RKO (cell line): ENCODE measurements around the gene COQ5.
"Not testable (repeated sequence)": the region's sequence is repeated elsewhere in the genome, so short reads cannot be mapped to it uniquely, and the experiment has no call there.

Experiments
- DNase-seq: peaks from one replicate; pipeline ENCODE4 v3.0.0-alpha.2; 2016; ENCODE audit warnings: low spot score

COQ5 gene

GRCh38 chr12:120529641-120530417 lies 871 bp upstream of the COQ5 start:
- peak; percentile 84 for DNase-seq

DNA sequence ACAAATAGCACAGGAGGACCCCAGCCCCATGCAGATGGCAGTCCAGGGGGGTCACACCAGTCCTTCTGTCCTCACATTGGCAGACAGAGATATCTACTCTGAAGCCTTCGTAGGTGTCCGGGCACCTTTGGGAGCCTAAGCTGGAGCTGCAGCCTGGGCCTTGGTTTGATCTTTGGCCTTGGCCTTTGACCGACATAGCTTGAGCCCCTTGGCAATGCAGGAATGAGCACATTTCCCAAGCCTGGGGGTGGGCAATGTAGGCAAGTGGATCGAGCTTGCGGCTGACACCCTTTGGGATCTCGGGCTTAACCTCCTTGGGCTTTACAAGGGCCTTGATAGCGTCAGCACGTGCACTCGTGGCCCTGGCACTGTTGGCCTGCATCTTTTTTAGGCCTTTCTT lies 6.4 kb downstream of the COQ5 start:
- no peak for DNase-seq

DNA sequence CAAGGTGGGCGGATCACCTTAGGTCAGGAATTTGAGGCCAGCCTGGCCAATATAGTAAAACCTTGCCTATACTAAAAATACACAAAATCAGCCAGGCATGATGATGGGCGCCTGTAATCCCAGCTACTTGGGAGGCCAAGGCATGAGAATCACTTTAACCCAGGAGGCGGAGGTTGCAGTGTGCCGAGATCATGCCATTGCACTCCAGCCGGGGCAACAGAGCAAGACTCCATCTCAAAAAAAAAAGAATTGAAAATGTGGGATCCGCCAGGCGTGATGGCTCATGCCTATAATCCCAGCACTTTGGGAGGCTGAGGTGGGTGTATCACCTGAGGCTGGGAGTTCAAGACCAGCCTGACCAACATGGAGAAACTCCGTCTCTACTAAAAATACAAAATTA lies 9.6 kb downstream of the COQ5 start:
- not testable (repeated sequence) for DNase-seq

DNA sequence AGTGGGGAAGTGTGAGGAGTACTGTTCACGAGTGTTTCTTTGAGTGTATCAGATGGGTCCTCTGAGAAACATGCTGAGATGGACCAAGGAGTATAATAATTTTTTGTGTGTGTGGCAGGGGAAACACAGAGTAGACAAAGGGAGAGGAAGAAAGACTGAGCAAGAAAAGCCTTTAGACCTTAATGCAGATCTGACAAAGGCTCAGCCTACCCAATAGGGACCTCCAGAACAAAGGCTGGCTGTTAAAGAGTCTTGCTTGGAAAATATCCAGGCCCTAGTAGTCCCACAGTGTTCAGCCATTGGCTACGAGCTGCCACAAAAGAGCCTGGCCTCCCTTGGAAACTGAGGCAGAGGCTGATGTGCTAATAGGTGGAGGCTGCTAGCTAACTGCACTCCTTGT lies 13.5 kb downstream of the COQ5 start:
- DNase-seq: no peak

DNA sequence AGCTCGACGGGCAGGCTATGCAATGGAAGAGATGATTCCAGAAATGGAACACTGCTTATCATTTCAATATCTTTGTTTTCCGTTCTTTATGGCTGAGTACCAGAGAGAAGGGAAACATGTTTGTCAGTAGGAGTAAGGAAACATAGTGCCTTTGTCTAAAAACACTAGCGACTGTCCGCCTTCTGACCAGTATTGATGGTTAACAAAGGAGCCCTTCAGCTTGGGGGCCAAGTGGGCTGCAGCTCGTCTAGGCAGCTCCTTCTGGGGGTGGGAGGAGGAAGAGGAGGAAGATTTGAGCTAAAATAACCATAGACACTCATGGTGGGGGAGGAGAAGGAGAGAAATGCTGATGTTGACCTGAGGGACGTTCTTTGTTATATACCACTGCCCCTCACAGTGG lies 15.0 kb downstream of the COQ5 start:
- no peak for DNase-seq

GRCh38 chr12:120508537-120508936 lies 20.4 kb downstream of the COQ5 start:
- no peak for DNase-seq

- DNase-seq: no peak
Measured at GRCh38 chr12:120504587-120504986, 24.4 kb downstream of the COQ5 start.

- no peak for DNase-seq
Measured at GRCh38 chr12:120500581-120500980, 28.4 kb downstream of the COQ5 start.

DNA sequence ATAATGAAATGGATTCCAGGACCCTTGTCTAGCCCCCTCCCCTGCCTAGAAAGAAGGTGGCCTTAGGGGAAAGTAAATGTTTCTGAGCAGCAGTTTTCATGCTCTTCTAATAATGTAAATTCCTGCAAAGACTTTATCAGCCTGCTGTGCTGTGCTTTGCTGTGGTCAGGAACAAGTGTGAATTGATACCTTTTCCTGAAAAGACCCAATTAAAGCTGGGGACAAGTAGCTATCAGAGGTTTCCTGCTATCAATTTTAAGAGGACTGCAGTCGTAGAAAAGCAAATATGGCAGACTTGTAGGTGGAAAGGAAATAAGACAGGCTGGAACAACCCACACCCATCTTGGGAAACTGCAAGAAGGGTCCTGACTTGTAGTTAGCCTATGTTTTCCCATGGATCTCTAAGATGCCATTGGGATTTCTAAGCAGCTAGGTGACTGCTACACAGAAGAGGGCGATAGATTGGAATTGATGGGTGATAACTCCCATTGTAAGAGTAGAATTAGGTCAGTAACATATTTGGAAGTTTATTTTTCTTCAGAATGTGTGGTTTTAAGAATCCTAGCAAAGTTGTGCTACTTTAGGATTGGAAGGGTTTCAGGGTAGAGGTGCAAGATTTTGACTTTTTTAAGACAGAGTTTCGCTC lies 30.0 kb downstream of the COQ5 start:
- no peak for DNase-seq

GRCh38 chr12:120497524-120498150 lies 31.3 kb downstream of the COQ5 start:
- no peak for DNase-seq

DNA sequence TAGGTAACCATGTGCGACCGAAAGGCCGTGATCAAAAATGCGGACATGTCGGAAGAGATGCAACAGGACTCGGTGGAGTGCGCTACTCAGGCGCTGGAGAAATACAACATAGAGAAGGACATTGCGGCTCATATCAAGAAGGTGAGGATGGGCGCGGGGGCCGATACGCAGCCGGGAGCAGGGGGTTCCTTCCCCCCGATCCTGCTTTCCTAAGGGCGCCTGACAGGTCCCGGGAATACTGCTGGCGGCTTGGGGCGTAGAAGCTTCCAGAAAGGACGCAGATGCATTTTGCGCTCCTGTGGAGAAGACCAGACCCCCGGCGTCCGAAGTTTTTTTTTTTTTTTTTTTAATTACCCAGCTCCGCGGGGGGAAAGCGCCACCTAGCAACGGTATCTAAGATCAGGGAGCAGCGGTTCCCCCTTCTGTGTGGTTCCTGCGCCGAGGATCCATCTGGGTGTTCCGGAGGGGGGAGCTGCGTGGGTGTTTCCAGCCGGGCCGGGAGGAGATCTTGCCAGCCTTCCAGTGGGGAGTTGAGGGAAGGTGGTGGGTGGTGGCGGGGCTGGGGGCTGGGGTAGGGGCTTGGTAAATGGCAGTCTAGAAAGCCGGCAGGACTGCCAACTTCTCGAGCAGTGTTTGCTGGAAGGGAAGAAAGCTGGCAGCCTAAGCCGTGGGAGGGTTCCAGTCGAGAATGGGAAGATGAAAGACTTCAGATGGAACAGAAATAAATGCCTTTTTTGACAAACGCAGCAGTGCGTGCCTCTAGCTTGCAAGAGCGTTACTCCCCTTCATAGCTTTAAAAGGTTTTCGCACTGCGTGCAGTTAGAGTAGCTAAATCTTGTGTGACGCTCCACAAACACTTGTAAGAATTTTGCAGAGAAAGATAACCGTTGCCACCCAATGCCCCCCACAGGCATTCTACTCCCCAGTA lies 32.3 kb downstream of the COQ5 start:
- peak; percentile 72 for DNase-seq

GRCh38 chr12:120495731-120496412 lies 33.1 kb downstream of the COQ5 start, which contains the start of gene DYNLL1:
DYNLL1 (plus strand) TSS chr12:120496113; CDS start chr12:120496422, 309 bp downstream.
- DNase-seq: peak; percentile 95

- DNase-seq: no peak
Measured at GRCh38 chr12:120495186-120495730, 33.7 kb downstream of the COQ5 start.

DNA sequence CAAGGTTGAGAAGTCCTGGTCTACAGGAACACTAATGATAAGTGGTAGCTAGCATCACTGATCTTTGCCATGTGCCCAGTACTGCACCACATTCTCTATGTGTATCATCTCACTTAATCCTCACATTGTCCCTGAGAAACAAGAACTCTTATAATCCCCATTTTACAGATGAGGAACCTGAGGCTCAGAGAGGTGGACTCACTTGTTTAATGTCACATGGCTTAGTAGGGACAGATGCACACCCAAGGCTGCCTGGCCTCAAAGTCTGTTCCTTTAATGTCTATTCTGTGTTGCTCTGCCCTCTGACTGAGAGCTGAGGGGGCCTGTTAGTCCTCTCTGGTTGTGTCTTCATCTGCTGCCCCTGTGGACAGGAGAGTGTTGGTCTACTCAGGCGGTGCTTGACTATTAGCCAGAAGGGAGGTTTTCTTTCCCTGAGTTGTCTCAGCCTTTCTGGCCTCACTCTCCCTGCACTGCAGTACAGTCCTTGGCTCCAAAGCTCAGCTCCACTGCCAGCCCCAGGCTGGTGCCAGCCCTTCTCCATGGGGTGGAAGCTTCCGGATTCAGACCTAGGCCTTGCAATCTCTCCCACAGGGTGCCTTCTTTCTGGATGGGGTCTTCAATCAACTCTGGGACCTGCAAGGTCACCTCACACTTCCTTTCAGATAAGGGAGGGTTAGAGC lies 38.0 kb downstream of the COQ5 start:
- DNase-seq: no peak

DNA sequence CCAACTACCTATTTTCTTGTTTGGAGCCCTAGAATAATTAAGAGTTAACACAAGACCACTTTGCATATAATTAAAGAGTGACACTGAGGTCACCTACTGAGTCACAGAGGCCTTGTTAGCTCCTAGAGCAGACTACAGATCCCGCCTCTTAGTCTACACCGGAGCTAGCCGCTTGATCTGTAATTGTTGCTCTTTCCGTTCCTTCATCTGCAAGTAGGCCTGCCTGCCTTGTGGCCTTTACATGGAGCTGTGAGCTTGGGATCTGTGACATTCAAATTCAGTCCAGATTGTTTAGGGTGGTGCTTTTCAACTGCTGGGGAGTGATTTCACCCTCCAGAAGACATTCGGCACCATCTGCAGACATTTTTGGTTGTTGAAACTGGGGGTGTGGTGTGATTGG lies 38.6 kb downstream of the COQ5 start:
- no peak for DNase-seq

DNA sequence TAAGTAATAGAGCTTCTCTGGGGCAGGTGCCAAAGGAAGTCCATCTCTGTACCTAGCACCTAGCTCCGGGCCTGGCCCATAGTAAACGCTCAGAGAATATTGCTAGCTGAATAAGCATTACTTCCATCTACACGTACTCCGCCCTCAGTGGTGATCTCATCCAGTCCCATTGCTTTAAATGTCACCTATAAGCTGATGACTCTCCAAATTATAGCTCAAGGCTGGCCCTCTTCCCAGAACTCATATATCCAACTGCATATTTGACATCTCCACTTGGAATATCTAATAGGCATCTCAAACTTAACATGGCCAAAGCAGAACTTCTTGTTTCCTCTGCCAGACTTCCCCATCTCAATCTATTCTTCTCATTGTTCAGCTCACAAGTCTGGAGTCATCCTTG lies 39.9 kb downstream of the COQ5 start:
- no peak for DNase-seq

DNA sequence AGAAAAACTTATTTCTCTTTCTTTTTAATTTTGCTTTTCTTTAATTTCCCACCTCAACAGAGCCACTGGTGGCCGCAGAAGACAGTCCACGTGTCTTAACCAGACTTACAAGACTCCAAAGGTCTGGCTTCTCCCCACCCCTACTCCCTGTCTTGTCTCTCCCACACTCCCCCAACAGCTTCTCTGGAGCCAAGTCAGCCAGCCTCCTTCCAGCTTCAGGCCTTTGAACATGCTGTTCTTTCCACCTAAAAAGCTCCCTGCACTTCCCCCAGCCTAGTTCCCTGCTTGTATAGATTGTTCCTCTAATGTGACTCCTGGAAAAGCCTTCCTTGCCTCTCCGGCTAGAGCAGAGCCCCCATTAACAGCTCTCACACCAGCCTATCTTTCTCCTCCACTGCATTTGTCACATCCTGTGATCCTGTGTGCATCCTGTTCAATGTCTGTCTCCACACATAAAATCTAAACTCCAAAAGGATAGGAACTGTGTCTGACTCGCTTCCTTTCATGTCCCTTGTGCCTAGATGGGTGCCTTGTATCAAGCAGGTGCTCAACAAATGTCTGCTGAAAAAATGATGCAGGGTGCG lies 40.8 kb downstream of the COQ5 start:
- DNase-seq: no peak

- not testable (repeated sequence) for DNase-seq
Measured at GRCh38 chr12:120487552-120487951, 41.4 kb downstream of the COQ5 start.

GRCh38 chr12:120485961-120486881 lies 42.7 kb downstream of the COQ5 start:
- no peak for DNase-seq
